Sigmoid colon (tissue), 7 donors: Measurements from ENCODE around the gene SULT1E1. TPM values are rescaled to one million over a fixed set of nuclear protein-coding genes. Genes with fewer than 3 reads are reported as not detected.

Experiments used
- DNase-seq: peaks from one replicate; pipeline ENCODE4 v3.0.0-alpha.2; 2019
- H3K27ac ChIP-seq, 4 donors: fragments of 200-600 bp; sonication (generic); one replicate each; pipeline ENCODE4 v1.5.1; 2016 to 2019; ENCODE audit warnings: mild to moderate bottlenecking in 1 of 4
- H3K27me3 ChIP-seq, 3 donors: fragments of 200-600 bp; sonication (generic); one replicate each; pipeline ENCODE4 v1.5.1; 2019; ENCODE audit warnings: mild to moderate bottlenecking in 1 of 3
- H3K36me3 ChIP-seq, 4 donors: fragments of 200-600 bp; sonication (generic); one replicate each; pipeline ENCODE4 v1.5.1; 2016 to 2019
- H3K4me1 ChIP-seq, 4 donors: fragments of 200-600 bp; sonication (generic); one replicate each; pipeline ENCODE4 v1.5.1; 2017 to 2019
- H3K4me3 ChIP-seq, 4 donors: fragments of 200-600 bp; sonication (generic); one replicate each; pipeline ENCODE4 v1.5.1; 2017 to 2019; ENCODE audit warnings: mild to moderate bottlenecking in 2 of 4, moderate library complexity in 1 of 4
- H3K9me3 ChIP-seq, 4 donors: fragments of 200-600 bp in 3 of 4; sonication (generic) in 3 of 4; one replicate each; pipeline versions ENCODE4 v1.5.1 to v1.6.1; 2013 to 2019
- EP300 ChIP-seq, 4 donors: sonication (generic); formaldehyde crosslinking; IDR thresholded peaks; one replicate each; pipeline ENCODE4 v1.6.1; 2017; ENCODE audit warnings: antibody characterized with exemption in 4 of 4
- POLR2A ChIP-seq, 2 donors: fragments of 450-650 bp; IDR thresholded peaks; one replicate each; pipeline ENCODE4 v1.6.1; 2016; ENCODE audit warnings: antibody characterized with exemption in 2 of 2, mild to moderate bottlenecking in 2 of 2, moderate library complexity in 2 of 2
- POLR2AphosphoS5 ChIP-seq, 4 donors: sonication (generic); formaldehyde crosslinking; IDR thresholded peaks; one replicate each; pipeline ENCODE4 v1.6.1; 2017; ENCODE audit warnings: antibody characterized with exemption in 4 of 4
- WGBS, 2 donors: extraction: QIAGEN DNeasy Blood & Tissue Kit; methylation state at CpG; one replicate each; pipeline ENCODE4 v1.1.7; 2013; 5-methylcytosine and 5-hydroxymethylcytosine counted together
- intact Hi-C: fragments of 100-400 bp; cut with DNase I; formaldehyde crosslinking; loops from one replicate; pipeline ENCODE4 v1.15.1; 2023
- polyA plus RNA-seq, 3 donors: library from polyadenylated mRNA; stranded (reverse); fragments of 200-250 nt; gene quantifications; one replicate each; pipeline ENCODE4 v1.2.3, GENCODE V29; 2013
- total RNA-seq, 4 donors: library from RNA; depleted of rRNA; stranded (reverse); fragments of >200 nt; gene quantifications; one replicate each; pipeline ENCODE4 v1.1.0, GENCODE V29; 2016
- TF ChIP-seq, protein P1 (sequence below), 4 experiments: fragments of 450-650 bp in 3 of 4; fragments of 200-600 bp in 1 of 4; IDR thresholded peaks; one replicate each; pipeline ENCODE4 v1.5.1; 2016 to 2019; ENCODE audit warnings: antibody characterized with exemption in 4 of 4, mild to moderate bottlenecking in 3 of 4, moderate library complexity in 2 of 4
- donor health status: healthy with polysubstance abuse.
- donor health status: Bipolar disorder and iron deficiency.
- donor health status: healthy.

The SULT1E1 gene
- total and polyA plus RNA-seq, 7 donors: 0.69 TPM; not detected in 6

DNA sequence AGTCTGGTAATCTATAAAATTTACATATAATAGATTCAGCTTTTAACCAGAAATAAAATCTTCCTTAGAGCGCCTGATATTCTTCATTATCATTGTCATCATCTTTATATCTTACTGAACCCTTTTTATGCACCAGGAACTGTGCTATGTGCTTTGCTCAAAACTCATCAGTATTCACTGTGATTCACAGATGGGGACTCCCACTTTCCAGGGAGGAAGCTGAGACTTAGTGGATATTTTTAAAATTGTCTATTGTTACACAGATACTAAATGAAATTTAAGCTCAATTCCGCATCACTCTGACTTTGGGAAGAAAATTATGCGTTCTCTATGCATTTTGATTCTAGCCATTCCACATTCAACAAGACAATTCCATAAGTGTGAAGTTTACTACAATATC lies 34.8 kb upstream of the SULT1E1 start:
- Histone ChIP-seq H3K27ac (no peak overlapping the region), H3K36me3 (no peaks in the 10 kb centered on the region), H3K4me1 (no peaks in the 10 kb centered on the region), H3K4me3 (no peak overlapping the region), H3K9me3 (no peaks in the 10 kb centered on the region), H3K27me3 (no peaks in the 10 kb centered on the region)
- intact Hi-C loops: no loop called here
- TF ChIP-seq EP300 (IDR thresholded peaks at IDR 0.05) (no peak), POLR2AphosphoS5 (IDR thresholded peaks at IDR 0.05) (no peak), POLR2A (IDR thresholded peaks at IDR 0.05) (no peak)
- TF ChIP-seq, protein P1, sequence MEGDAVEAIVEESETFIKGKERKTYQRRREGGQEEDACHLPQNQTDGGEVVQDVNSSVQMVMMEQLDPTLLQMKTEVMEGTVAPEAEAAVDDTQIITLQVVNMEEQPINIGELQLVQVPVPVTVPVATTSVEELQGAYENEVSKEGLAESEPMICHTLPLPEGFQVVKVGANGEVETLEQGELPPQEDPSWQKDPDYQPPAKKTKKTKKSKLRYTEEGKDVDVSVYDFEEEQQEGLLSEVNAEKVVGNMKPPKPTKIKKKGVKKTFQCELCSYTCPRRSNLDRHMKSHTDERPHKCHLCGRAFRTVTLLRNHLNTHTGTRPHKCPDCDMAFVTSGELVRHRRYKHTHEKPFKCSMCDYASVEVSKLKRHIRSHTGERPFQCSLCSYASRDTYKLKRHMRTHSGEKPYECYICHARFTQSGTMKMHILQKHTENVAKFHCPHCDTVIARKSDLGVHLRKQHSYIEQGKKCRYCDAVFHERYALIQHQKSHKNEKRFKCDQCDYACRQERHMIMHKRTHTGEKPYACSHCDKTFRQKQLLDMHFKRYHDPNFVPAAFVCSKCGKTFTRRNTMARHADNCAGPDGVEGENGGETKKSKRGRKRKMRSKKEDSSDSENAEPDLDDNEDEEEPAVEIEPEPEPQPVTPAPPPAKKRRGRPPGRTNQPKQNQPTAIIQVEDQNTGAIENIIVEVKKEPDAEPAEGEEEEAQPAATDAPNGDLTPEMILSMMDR (IDR thresholded peaks at IDR 0.05): no peak
- no peak for DNase-seq
- WGBS, 2 donors: 87 to 95% methylated on average over 3 of the region's 3 CpGs

DNA sequence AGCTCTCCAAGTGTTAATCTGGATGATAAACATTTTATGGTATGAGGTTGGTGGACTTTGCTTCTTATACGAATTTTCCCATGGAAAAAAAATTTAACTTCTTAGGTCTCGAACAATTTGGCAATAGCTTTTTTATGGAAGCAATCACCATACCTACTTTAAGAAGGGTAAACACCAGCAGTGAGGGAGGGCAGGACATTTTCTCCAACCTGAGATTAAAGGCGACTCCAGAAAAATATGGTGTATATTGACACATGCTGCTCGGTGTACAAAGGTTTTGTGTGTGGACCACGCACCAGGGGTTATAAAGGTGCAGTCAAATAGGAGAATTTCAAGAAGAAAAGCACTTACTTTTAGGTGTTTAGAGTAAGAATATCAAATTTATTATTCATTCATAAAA lies 34.2 kb upstream of the SULT1E1 start:
- no peaks in the 10 kb centered on the region for H3K36me3 ChIP-seq
- no peak for DNase-seq
- H3K27me3 ChIP-seq: no peaks in the 10 kb centered on the region
- H3K4me3 ChIP-seq: no peak overlapping the region
- WGBS, 2 donors: 10 to 59% methylated on average over 5 of the region's 5 CpGs
- no peaks in the 10 kb centered on the region for H3K9me3 ChIP-seq
- intact Hi-C loops: no loop called here
- TF ChIP-seq POLR2AphosphoS5 (IDR thresholded peaks at IDR 0.05): no peak
- no peak for TF ChIP-seq EP300 (IDR thresholded peaks at IDR 0.05)
- TF ChIP-seq, protein P1 (IDR thresholded peaks at IDR 0.05): no peak
- no peak for TF ChIP-seq POLR2A (IDR thresholded peaks at IDR 0.05)
- no peaks in the 10 kb centered on the region for H3K4me1 ChIP-seq
- H3K27ac ChIP-seq: no peak overlapping the region

DNA sequence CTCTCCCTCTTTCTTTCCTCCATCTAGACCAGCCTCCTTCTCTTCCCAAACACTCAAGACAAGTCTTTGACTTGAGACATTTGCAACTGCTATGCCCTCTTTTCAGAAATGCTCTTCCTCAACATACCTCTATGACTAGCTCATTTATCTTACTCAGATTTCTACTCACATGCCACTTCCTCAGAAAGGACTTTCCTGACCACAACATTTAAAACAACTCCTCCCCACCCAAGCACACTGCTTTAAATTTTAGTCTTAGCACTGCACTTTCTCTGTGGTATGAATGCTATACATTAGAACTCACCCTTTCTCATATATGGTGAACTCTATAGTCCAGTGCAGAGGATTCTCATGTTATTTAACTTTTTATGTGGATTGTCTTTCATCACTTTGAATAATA lies 28.4 kb upstream of the SULT1E1 start:
- intact Hi-C loops: no loop called here
- Histone ChIP-seq H3K9me3 (peaks cover 0 to 5% (median 0%) of the 10 kb centered on the region in 4 donors), H3K36me3 (no peaks in the 10 kb centered on the region), H3K27ac (no peak overlapping the region), H3K27me3 (no peaks in the 10 kb centered on the region), H3K4me3 (no peak overlapping the region), H3K4me1 (no peaks in the 10 kb centered on the region)
- DNase-seq: no peak
- TF ChIP-seq POLR2AphosphoS5 (IDR thresholded peaks at IDR 0.05) (no peak), EP300 (IDR thresholded peaks at IDR 0.05) (no peak), POLR2A (IDR thresholded peaks at IDR 0.05) (no peak)
- TF ChIP-seq, protein P1 (IDR thresholded peaks at IDR 0.05): no peak

DNA sequence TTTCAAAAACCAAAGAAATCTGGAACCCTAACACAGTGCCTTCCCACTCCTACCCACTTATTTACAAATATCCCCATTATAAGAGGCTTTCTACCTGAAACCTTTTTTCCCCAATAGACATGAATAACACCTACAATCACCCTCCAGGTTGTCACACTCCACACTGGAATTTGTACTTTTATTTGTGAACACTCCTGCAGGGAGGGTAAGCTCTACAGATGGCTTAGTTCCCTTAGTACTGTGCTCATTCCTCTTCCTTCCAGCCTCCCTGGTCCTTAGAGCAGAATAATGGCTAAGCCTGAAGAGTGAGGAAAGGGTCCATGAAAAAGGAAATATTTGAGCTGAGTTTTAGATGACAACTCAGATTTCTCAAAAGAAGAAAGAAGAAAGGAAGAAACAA lies 22.2 kb upstream of the SULT1E1 start:
- H3K4me3 ChIP-seq: no peak overlapping the region
- peaks cover 0 to 7% (median 0%) of the 10 kb centered on the region in 4 donors for H3K9me3 ChIP-seq
- no peak overlapping the region for H3K27ac ChIP-seq
- TF ChIP-seq EP300 (IDR thresholded peaks at IDR 0.05) (no peak), POLR2A (IDR thresholded peaks at IDR 0.05) (no peak), POLR2AphosphoS5 (IDR thresholded peaks at IDR 0.05) (no peak)
- TF ChIP-seq, protein P1 (IDR thresholded peaks at IDR 0.05): no peak
- H3K4me1 ChIP-seq: no peaks in the 10 kb centered on the region
- DNase-seq: no peak
- no peaks in the 10 kb centered on the region for H3K27me3 ChIP-seq
- H3K36me3 ChIP-seq: no peaks in the 10 kb centered on the region
- intact Hi-C loops: no loop called here

DNA sequence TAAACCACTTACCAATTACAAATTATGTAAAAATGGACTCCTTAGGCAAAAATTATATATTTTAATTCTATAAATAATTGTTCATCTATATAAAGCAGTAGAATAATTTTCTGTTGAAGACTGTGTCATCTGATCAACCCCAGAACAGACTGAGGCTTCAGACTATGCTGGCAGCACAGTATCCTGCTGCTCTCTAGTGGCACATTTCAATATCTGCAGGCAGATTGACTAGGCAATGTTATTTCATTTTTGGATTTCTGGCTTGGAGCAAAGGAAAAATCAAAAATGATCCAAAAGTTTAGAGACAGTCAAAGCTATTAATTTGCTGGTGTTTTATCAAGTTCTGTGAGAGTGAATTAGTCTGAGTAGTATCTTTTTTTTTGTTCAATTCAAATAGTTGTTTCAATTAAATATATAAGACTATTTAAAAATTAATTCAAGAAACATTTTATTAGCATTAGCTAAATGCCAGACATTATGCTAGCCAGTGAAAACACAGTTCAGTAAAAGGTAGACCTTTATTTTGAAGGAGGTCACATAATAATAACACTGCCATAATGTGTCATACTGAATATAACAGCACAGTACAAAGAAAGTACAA lies 21.3 kb upstream of the SULT1E1 start:
- intact Hi-C loops: no loop called here
- H3K9me3 ChIP-seq: peaks cover 0 to 7% (median 0%) of the 10 kb centered on the region in 4 donors
- H3K27ac ChIP-seq: no peak overlapping the region
- TF ChIP-seq EP300 (IDR thresholded peaks at IDR 0.05) (no peak), POLR2AphosphoS5 (IDR thresholded peaks at IDR 0.05) (no peak)
- TF ChIP-seq, protein P1 (IDR thresholded peaks at IDR 0.05): peak in 3 of 4 experiments; percentile 39 to 56 (median 53)
- H3K36me3 ChIP-seq: no peaks in the 10 kb centered on the region
- no peak overlapping the region for H3K4me3 ChIP-seq
- no peak for DNase-seq
- no peaks in the 10 kb centered on the region for H3K4me1 ChIP-seq
- no peaks in the 10 kb centered on the region for H3K27me3 ChIP-seq
